ENCODE results near the gene C1QTNF9. TPM values are rescaled to one million over a fixed set of nuclear protein-coding genes. Genes with fewer than 3 reads are reported as not detected.
A peak's percentile ranks its signal among the peaks of the same experiment; 100 is the strongest.
"Not testable (repeated sequence)": the region's sequence is repeated elsewhere in the genome, so short reads cannot be mapped to it uniquely, and the experiment has no call there.

Gene C1QTNF9
- total RNA-seq, 1 donor from 2014 or later = not detected

GRCh38 chr13:24321416-24321815 is 12.0 kb downstream of the C1QTNF9 start:
- not testable (repeated sequence) for DNase-seq (ENCODE audit: low read depth in 2 of 2)

GRCh38 chr13:24322470-24322869 is 13.1 kb downstream of the C1QTNF9 start:
- not testable (repeated sequence) for DNase-seq (ENCODE audit: low read depth in 2 of 2)

GRCh38 chr13:24323036-24323738 is 13.8 kb downstream of the C1QTNF9 start:
- DNase-seq (ENCODE audit: low read depth in 2 of 2) = peak in 1 of 2 donors; percentile 2

GRCh38 chr13:24323739-24324075 is 14.3 kb downstream of the C1QTNF9 start:
- DNase-seq (ENCODE audit: low read depth in 2 of 2) = no peak

- not testable (repeated sequence) for DNase-seq (ENCODE audit: low read depth in 2 of 2)
Observed at GRCh38 chr13:24327598-24327997, 18.2 kb downstream of the C1QTNF9 start.

- no peak for DNase-seq (ENCODE audit: low read depth in 2 of 2)
Observed at GRCh38 chr13:24328145-24328544, 18.8 kb downstream of the C1QTNF9 start.

GRCh38 chr13:24338721-24339120 is 29.3 kb downstream of the C1QTNF9 start:
- no peak for DNase-seq (ENCODE audit: low read depth in 2 of 2)

GRCh38 chr13:24339937-24340607 is 30.7 kb downstream of the C1QTNF9 start:
- no peak for DNase-seq (ENCODE audit: low read depth in 2 of 2)

GRCh38 chr13:24340608-24340955 is 31.2 kb downstream of the C1QTNF9 start:
- DNase-seq (ENCODE audit: low read depth in 2 of 2) = no peak

GRCh38 chr13:24341439-24341838 is 32.1 kb downstream of the C1QTNF9 start:
- no peak for DNase-seq (ENCODE audit: low read depth in 2 of 2)

- no peak for DNase-seq (ENCODE audit: low read depth in 2 of 2)
Observed at GRCh38 chr13:24348385-24348784, 39.0 kb downstream of the C1QTNF9 start.

- DNase-seq (ENCODE audit: low read depth in 2 of 2) = peak in 1 of 2 donors; percentile 9
Observed at GRCh38 chr13:24348797-24349515, 39.6 kb downstream of the C1QTNF9 start.

- DNase-seq (ENCODE audit: low read depth in 2 of 2) = not testable (repeated sequence)
Observed at GRCh38 chr13:24349778-24350664, 40.6 kb downstream of the C1QTNF9 start.

GRCh38 chr13:24351423-24351822 is 42.0 kb downstream of the C1QTNF9 start:
- no peak for DNase-seq (ENCODE audit: low read depth in 2 of 2)

GRCh38 chr13:24353736-24354135 is 44.4 kb downstream of the C1QTNF9 start:
- DNase-seq (ENCODE audit: low read depth in 2 of 2) = no peak

- DNase-seq (ENCODE audit: low read depth in 2 of 2) = no peak
Observed at GRCh38 chr13:24355103-24355502, 45.7 kb downstream of the C1QTNF9 start.

GRCh38 chr13:24356270-24356669 is 46.9 kb downstream of the C1QTNF9 start:
- DNase-seq (ENCODE audit: low read depth in 2 of 2) = no peak

- DNase-seq (ENCODE audit: low read depth in 2 of 2) = no peak
Observed at GRCh38 chr13:24356837-24357236, 47.5 kb downstream of the C1QTNF9 start.

GRCh38 chr13:24357756-24358155 is 48.4 kb downstream of the C1QTNF9 start:
- no peak for DNase-seq (ENCODE audit: low read depth in 2 of 2)

GRCh38 chr13:24358836-24359235 is 49.5 kb downstream of the C1QTNF9 start:
- DNase-seq (ENCODE audit: low read depth in 2 of 2) = not testable (repeated sequence)

- not testable (repeated sequence) for DNase-seq (ENCODE audit: low read depth in 2 of 2)
Observed at GRCh38 chr13:24359252-24359651, 49.9 kb downstream of the C1QTNF9 start.

GRCh38 chr13:24360106-24360505 is 50.7 kb downstream of the C1QTNF9 start:
- DNase-seq (ENCODE audit: low read depth in 2 of 2) = no peak

All from dermis microvascular lymphatic vessel endothelial cell (primary cell).